ENCODE results near the gene ATG16L2. TPM values are rescaled to one million over a fixed set of nuclear protein-coding genes. Genes with fewer than 3 reads are reported as not detected.

ATG16L2 gene
- total RNA-seq, 2 donors from 2014 or later = 9.0 to 10.0 TPM

DNA sequence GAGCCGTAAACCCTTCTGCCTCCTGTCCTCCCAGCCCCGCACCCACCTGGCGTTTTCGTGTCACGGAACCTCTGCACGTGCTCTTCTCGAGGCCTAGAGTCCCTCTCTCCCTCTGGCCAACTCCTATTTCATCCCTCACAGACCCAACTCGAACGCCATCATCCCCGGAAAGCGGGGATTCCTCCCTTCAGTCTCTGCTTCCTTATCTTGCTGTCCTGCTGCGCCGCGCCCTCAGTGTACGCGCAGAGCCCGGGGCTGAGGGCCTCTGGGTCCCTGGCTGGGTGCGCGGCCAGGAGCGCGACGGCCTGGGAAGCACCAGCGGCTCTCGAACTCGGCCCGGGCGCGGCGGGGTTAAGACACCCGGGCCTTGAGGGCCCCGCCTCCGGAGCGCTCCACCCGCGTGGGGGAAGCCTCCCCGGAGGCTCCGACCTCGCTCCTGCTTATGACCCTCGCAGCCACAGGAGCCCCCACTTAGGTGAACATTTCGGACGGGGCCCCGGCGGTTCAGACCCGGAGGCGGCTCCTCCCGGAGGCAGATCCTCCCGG lies 398 bp upstream of the ATG16L2 start:
- no peaks in the 10 kb centered on the region for H3K27me3 ChIP-seq
- DNase-seq (ENCODE audit: low spot score) = peak; percentile 82
- peaks cover 14% of the 10 kb centered on the region for H3K36me3 ChIP-seq
- peaks cover 0 to 40% of the 10 kb centered on the region in 2 donors for H3K4me1 ChIP-seq
- TF ChIP-seq, protein P1, sequence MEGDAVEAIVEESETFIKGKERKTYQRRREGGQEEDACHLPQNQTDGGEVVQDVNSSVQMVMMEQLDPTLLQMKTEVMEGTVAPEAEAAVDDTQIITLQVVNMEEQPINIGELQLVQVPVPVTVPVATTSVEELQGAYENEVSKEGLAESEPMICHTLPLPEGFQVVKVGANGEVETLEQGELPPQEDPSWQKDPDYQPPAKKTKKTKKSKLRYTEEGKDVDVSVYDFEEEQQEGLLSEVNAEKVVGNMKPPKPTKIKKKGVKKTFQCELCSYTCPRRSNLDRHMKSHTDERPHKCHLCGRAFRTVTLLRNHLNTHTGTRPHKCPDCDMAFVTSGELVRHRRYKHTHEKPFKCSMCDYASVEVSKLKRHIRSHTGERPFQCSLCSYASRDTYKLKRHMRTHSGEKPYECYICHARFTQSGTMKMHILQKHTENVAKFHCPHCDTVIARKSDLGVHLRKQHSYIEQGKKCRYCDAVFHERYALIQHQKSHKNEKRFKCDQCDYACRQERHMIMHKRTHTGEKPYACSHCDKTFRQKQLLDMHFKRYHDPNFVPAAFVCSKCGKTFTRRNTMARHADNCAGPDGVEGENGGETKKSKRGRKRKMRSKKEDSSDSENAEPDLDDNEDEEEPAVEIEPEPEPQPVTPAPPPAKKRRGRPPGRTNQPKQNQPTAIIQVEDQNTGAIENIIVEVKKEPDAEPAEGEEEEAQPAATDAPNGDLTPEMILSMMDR (IDR thresholded peaks at IDR 0.05) = no peak
- peak overlapping the region; percentile 72 to 96 for H3K4me3 ChIP-seq
- H3K9me3 ChIP-seq = no peaks in the 10 kb centered on the region
- peak overlapping the region; percentile 95 to 96 for H3K27ac ChIP-seq

DNA sequence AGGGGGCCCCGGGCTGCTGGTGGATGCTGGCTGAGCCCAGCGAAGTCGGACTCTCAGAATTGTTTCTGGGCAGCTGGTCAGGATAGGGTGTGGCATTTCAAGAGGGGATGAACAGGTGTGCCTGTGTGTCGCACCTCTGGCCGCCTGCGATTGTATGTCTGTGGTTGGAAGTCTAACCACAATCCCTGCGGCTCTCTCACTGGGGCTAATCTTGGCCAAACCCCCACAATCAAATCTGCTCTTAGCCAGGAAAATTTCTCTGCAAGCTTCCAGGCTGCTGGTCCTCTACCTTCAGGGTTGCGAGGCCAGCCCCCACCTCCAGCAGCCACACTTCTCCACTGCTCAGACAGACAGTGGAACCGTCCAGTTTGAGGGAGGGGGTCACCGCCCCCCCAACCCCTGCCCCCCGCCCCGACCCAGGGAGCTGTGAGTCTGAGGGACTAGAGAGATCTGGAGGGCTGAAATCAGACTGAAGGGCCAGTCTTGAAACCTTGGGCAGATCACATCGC lies 953 bp downstream of the ATG16L2 start:
- TF ChIP-seq, protein P1 (IDR thresholded peaks at IDR 0.05) = no peak
- no peak for DNase-seq (ENCODE audit: low spot score)
- H3K27me3 ChIP-seq = no peaks in the 10 kb centered on the region
- peak overlapping the region; percentile 95 to 96 for H3K27ac ChIP-seq
- H3K4me3 ChIP-seq = peak overlapping the region; percentile 72 to 96
- H3K4me1 ChIP-seq = peaks cover 0 to 40% of the 10 kb centered on the region in 2 donors
- H3K36me3 ChIP-seq = peaks cover 21% of the 10 kb centered on the region
- H3K9me3 ChIP-seq = no peaks in the 10 kb centered on the region

GRCh38 chr11:72816404-72816990 lies 2.3 kb downstream of the ATG16L2 start:
- H3K36me3 ChIP-seq = peaks cover 21% of the 10 kb centered on the region
- no peak overlapping the region for H3K4me3 ChIP-seq
- H3K27ac ChIP-seq = no peak overlapping the region
- no peak for DNase-seq (ENCODE audit: low spot score)
- no peaks in the 10 kb centered on the region for H3K27me3 ChIP-seq
- H3K9me3 ChIP-seq = no peaks in the 10 kb centered on the region
- H3K4me1 ChIP-seq = peaks cover 0 to 47% of the 10 kb centered on the region in 2 donors
- TF ChIP-seq, protein P1 (IDR thresholded peaks at IDR 0.05) = no peak

DNA sequence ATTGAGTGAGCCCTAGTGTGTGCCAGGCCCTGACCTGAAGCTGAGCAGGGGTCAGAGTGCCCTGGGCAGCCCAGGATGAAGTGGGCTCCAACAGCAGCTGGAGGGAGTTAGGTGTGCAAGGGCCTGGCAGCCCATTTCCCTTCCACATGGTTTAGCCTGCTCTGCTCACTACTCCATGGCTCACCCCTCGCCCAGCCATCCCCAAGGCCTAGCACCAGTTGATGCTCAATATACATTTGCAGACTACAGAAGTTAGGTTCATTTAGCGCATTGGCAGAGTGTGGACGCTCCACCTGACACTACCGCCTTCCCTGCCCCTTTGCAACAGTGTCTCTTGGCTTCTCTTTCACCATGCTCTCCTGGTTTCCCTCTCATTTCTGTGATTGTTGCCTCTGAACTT lies 3.8 kb downstream of the ATG16L2 start:
- H3K4me1 ChIP-seq = peaks cover 0 to 48% of the 10 kb centered on the region in 2 donors
- no peaks in the 10 kb centered on the region for H3K9me3 ChIP-seq
- no peaks in the 10 kb centered on the region for H3K27me3 ChIP-seq
- TF ChIP-seq, protein P1 (IDR thresholded peaks at IDR 0.05) = no peak
- DNase-seq (ENCODE audit: low spot score) = no peak
- peaks cover 21% of the 10 kb centered on the region for H3K36me3 ChIP-seq
- no peak overlapping the region for H3K27ac ChIP-seq
- H3K4me3 ChIP-seq = no peak overlapping the region

DNA sequence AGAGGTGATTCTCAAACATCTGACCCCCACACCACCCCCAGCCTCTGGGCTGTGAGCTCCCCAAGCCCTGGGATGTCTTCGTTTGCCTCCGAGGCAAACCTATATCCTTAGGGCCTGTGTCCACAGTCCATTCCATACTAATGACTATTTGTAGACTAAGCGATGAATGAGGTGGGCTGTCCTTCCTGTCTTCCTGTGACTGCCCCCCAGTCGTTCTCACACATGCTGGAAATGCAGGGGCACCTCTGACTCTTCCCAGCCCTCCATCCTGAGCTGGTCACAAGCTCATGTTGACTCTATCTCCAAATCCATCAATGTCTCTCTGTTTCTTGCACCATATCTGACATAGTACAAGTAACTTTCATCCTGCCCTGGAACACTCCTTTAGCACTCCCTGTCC lies 4.8 kb downstream of the ATG16L2 start:
- TF ChIP-seq, protein P1 (IDR thresholded peaks at IDR 0.05) = no peak
- Histone ChIP-seq H3K36me3 (peaks cover 21% of the 10 kb centered on the region), H3K4me1 (peaks cover 0 to 40% of the 10 kb centered on the region in 2 donors), H3K9me3 (no peaks in the 10 kb centered on the region), H3K4me3 (no peak overlapping the region), H3K27me3 (no peaks in the 10 kb centered on the region), H3K27ac (no peak overlapping the region)
- no peak for DNase-seq (ENCODE audit: low spot score)
